Endodermal cell (in vitro differentiated cells): ENCODE measurements around the gene ANKMY1. TPM values are rescaled to one million over a fixed set of nuclear protein-coding genes. Genes with fewer than 3 reads are reported as not detected.

Experiments used
- DNase-seq: peaks from one replicate; pipeline ENCODE4 v3.0.0-alpha.2; 2017
- H3K27ac ChIP-seq: 2 replicates; pipeline ENCODE4 v1.5.1; 2013; ENCODE audit warnings: mild to moderate bottlenecking, low read depth, low read length, moderate library complexity
- H3K27me3 ChIP-seq: 2 replicates; pipeline ENCODE4 v1.6.1; 2013; ENCODE audit warnings: mild to moderate bottlenecking, low read length, moderate library complexity; ENCODE audit not compliant: insufficient read depth, control insufficient read depth, poor library complexity, severe bottlenecking
- H3K36me3 ChIP-seq: 2 replicates; pipeline ENCODE4 v1.7.0; 2013; ENCODE audit warnings: mild to moderate bottlenecking, low read length, moderate library complexity; ENCODE audit not compliant: control insufficient read depth, insufficient read depth
- H3K4me1 ChIP-seq: one replicate; pipeline ENCODE4 v1.7.0; 2013; ENCODE audit warnings: low read length; ENCODE audit not compliant: control insufficient read depth, insufficient read depth
- H3K4me3 ChIP-seq: 2 replicates; pipeline ENCODE4 v1.5.1; 2013; ENCODE audit warnings: mild to moderate bottlenecking, low read length, moderate library complexity
- H3K9ac ChIP-seq: 2 replicates; pipeline ENCODE4 v1.6.1; 2013; ENCODE audit warnings: mild to moderate bottlenecking, low read length, moderate library complexity; ENCODE audit not compliant: poor library complexity, severe bottlenecking; ENCODE audit errors: extremely low read depth
- H3K9me3 ChIP-seq: 2 replicates; pipeline ENCODE4 v1.6.1; 2013; ENCODE audit warnings: mild to moderate bottlenecking, low read length, moderate library complexity; ENCODE audit not compliant: control insufficient read depth
- H3K27ac Mint-ChIP-seq: 2 replicates; pipeline ENCODE4 v1.8.0; 2020; ENCODE audit warnings: mixed read lengths
- H3K27me3 Mint-ChIP-seq: 2 replicates; pipeline ENCODE4 v1.8.0; 2021; ENCODE audit warnings: mild to moderate bottlenecking, mixed read lengths; ENCODE audit not compliant: insufficient read depth
- H3K36me3 Mint-ChIP-seq: 2 replicates; pipeline ENCODE4 v1.8.0; 2020; ENCODE audit warnings: low read depth, mixed read lengths
- H3K4me1 Mint-ChIP-seq: 2 replicates; pipeline ENCODE4 v1.8.0; 2020; ENCODE audit warnings: mixed read lengths
- H3K4me3 Mint-ChIP-seq: 2 replicates; pipeline ENCODE4 v1.8.0; 2020; ENCODE audit warnings: mild to moderate bottlenecking, moderate library complexity, mixed read lengths
- H3K9me3 Mint-ChIP-seq: 2 replicates; pipeline ENCODE4 v1.8.0; 2020; ENCODE audit warnings: mild to moderate bottlenecking, mixed read lengths
- CTCF ChIP-seq: fragments of 200-600 bp; sonication (generic); conservative IDR thresholded peaks from 2 replicates; pipeline ENCODE4 v1.5.0; 2021; ENCODE audit warnings: antibody characterized with exemption, mild to moderate bottlenecking
- WGBS, 2 experiments: methylation state at CpG; one replicate each; pipeline versions ENCODE4 v1.1.5 to v1.1.7; 2013; ENCODE audit warnings: missing lambda C conversion rate in 2 of 2, mixed read lengths in 1 of 2; ENCODE audit not compliant: insufficient coverage in 1 of 2, insufficient read length in 1 of 2; 5-methylcytosine and 5-hydroxymethylcytosine counted together
- total RNA-seq, 2 donors: library from RNA; stranded (reverse); fragmentation: NEBNext Ultra II Directional in 1 of 2; extraction: Animal tissue kit (Norgen Biotek cat#: 25700) in 1 of 2; gene quantifications; 2 replicates in 1 of 2; 3 replicates in 1 of 2; pipeline ENCODE4 v1.2.1, GENCODE V29; 2021

The ANKMY1 gene
- total RNA-seq, 2 donors from 2014 or later = 7.4 to 13.3 TPM

GRCh38 chr2:240581811-240582210 lies 24.0 kb upstream of the ANKMY1 start:
- H3K36me3 Mint-ChIP-seq = peaks cover 12% of the 10 kb centered on the region
- no peak overlapping the region for H3K4me3 Mint-ChIP-seq
- no peak for DNase-seq
- H3K4me1 Mint-ChIP-seq = peaks cover 10% of the 10 kb centered on the region
- Histone ChIP-seq H3K36me3 (peaks cover 8% of the 10 kb centered on the region), H3K27me3 (no peaks in the 10 kb centered on the region), H3K4me3 (no peak overlapping the region), H3K27ac (no peak overlapping the region), H3K9me3 (no peaks in the 10 kb centered on the region), H3K4me1 (peaks cover 9% of the 10 kb centered on the region), H3K9ac (no peak overlapping the region)
- no peaks in the 10 kb centered on the region for H3K27me3 Mint-ChIP-seq
- H3K9me3 Mint-ChIP-seq = no peaks in the 10 kb centered on the region
- no peak for TF ChIP-seq CTCF
- WGBS, 2 experiments = 84 to 100% methylated on average over 1 to 5 of the region's 5 CpGs
- H3K27ac Mint-ChIP-seq = no peak overlapping the region

DNA sequence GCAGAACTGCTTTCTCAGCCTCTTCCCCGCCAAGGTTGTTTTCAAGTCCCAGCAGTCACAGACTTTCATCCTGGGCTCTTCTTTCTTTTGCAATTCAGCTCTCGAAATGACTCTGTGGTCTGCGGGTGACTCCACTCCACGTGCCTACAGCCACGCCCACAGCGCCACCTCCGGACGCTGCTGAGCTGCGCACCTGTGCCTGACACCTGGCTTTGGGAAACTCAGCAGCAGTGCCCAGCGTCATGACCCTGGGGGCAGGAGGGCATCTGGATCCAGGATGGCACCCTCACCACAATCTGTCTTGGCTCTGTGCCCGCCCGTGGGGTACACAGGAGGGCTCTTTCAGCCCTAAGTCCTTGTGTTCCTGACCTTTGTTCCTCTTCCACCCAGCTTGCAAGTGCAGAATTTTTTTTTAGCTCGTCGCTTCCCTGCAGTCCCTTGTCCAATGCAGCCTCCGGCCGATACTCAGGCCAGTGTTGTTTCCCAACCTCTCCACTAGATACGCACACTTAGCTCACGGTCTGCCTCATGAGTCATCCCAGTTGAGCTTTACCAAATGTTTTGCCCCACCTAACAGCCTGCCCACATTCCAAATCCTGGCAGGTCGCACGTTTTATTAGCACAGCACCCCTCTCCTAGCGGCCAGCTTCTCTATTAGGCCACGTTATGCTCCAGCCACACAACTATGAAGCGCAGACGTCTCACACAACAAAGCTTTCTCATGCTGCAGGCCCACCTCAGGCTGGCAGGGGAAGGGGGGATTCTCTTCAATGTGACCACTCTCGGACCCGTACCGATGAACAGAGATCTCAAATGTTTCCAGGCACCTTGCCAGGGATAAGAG lies 22.2 kb upstream of the ANKMY1 start:
- Mint-ChIP-seq H3K36me3 (peaks cover 12% of the 10 kb centered on the region), H3K27ac (peak overlapping the region; percentile 73), H3K27me3 (no peaks in the 10 kb centered on the region), H3K4me3 (no peak overlapping the region), H3K4me1 (peaks cover 8% of the 10 kb centered on the region), H3K9me3 (no peaks in the 10 kb centered on the region)
- H3K4me3 ChIP-seq = no peak overlapping the region
- 89 to 92% methylated on average over 15 to 27 of the region's 27 CpGs for WGBS, 2 experiments
- DNase-seq = peak; percentile 87
- peaks cover 3% of the 10 kb centered on the region for H3K4me1 ChIP-seq
- no peak overlapping the region for H3K9ac ChIP-seq
- no peak overlapping the region for H3K27ac ChIP-seq
- H3K27me3 ChIP-seq = no peaks in the 10 kb centered on the region
- TF ChIP-seq CTCF = peak; percentile 75
- H3K9me3 ChIP-seq = no peaks in the 10 kb centered on the region
- H3K36me3 ChIP-seq = peaks cover 8% of the 10 kb centered on the region

GRCh38 chr2:240579071-240579762 lies 21.4 kb upstream of the ANKMY1 start:
- TF ChIP-seq CTCF = no peak
- Histone ChIP-seq H3K9ac (no peak overlapping the region), H3K4me1 (no peaks in the 10 kb centered on the region), H3K9me3 (no peaks in the 10 kb centered on the region), H3K36me3 (peaks cover 8% of the 10 kb centered on the region), H3K4me3 (no peak overlapping the region), H3K27ac (no peak overlapping the region), H3K27me3 (no peaks in the 10 kb centered on the region)
- H3K4me1 Mint-ChIP-seq = peaks cover 6% of the 10 kb centered on the region
- peaks cover 6% of the 10 kb centered on the region for H3K36me3 Mint-ChIP-seq
- peak overlapping the region; percentile 73 for H3K27ac Mint-ChIP-seq
- no peaks in the 10 kb centered on the region for H3K9me3 Mint-ChIP-seq
- 91 to 96% methylated on average over 5 to 12 of the region's 12 CpGs for WGBS, 2 experiments
- no peaks in the 10 kb centered on the region for H3K27me3 Mint-ChIP-seq
- DNase-seq = no peak
- H3K4me3 Mint-ChIP-seq = no peak overlapping the region
